HepG2 (cell line): ENCODE results near the gene MDFI. TPM values are rescaled to one million over a fixed set of nuclear protein-coding genes. Genes with fewer than 3 reads are reported as not detected.

ENCODE experiments used
- CBX2 ChIP-seq, 2 experiments: fragments of 200-600 bp in 1 of 2; sonication (generic); formaldehyde crosslinking in 1 of 2; IDR thresholded peaks; 2 replicates each; pipeline versions ENCODE4 v1.7.0 to v1.8.1; 2018 to 2022; ENCODE audit warnings: low read depth in 2 of 2, low read length in 1 of 2, mild to moderate bottlenecking in 1 of 2, missing genetic modification reagents in 1 of 2
- FOXP4 ChIP-seq: sonication (generic); formaldehyde crosslinking; IDR thresholded peaks from 2 replicates; pipeline ENCODE4 v1.4.0; 2020; ENCODE audit warnings: missing genetic modification reagents
- IRF2 ChIP-seq: IDR thresholded peaks from 2 replicates; pipeline ENCODE4 v1.6.1; 2018; ENCODE audit warnings: missing genetic modification reagents, missing compliant biosample characterization
- LRRFIP1 ChIP-seq: sonication (generic); formaldehyde crosslinking; conservative IDR thresholded peaks from 2 replicates; pipeline ENCODE4 v1.4.0; 2020; ENCODE audit warnings: missing genetic modification reagents
- NAIF1 ChIP-seq: sonication (generic); formaldehyde crosslinking; IDR thresholded peaks from 2 replicates; pipeline ENCODE4 v1.5.0; 2020; ENCODE audit warnings: mild to moderate bottlenecking, missing genetic modification reagents, borderline replicate concordance
- NFAT5 ChIP-seq: sonication (generic); formaldehyde crosslinking; IDR thresholded peaks from 2 replicates; pipeline ENCODE4 v1.4.0; 2020; ENCODE audit warnings: missing genetic modification reagents
- PHF8 ChIP-seq: sonication (generic); formaldehyde crosslinking; IDR thresholded peaks from 2 replicates; pipeline ENCODE4 v1.5.0; 2020; ENCODE audit warnings: missing genetic modification reagents
- RFXANK ChIP-seq: IDR thresholded peaks from 2 replicates; pipeline ENCODE4 v1.6.1; 2016
- SMYD3 ChIP-seq: sonication (generic); formaldehyde crosslinking; IDR thresholded peaks from 2 replicates; pipeline ENCODE4 v1.8.1; 2023; ENCODE audit warnings: mild to moderate bottlenecking, missing genetic modification reagents
- SNRNP70 ChIP-seq: fragments of 200-400 bp; formaldehyde crosslinking; IDR thresholded peaks from 2 replicates; pipeline ENCODE4 v1.6.1; 2017; ENCODE audit warnings: mild to moderate bottlenecking, low read depth, low read length, moderate library complexity
- SOX13 ChIP-seq, 3 experiments: fragments of 450-650 bp in 1 of 3; sonication (generic) in 1 of 3; formaldehyde crosslinking in 1 of 3; IDR thresholded peaks in 2 of 3; conservative IDR thresholded peaks in 1 of 3; 2 replicates each; pipeline versions ENCODE4 v1.5.0 to v1.6.1; 2016 to 2020; ENCODE audit warnings: antibody characterized with exemption in 1 of 3, mild to moderate bottlenecking in 1 of 3, missing compliant biosample characterization in 1 of 3, missing genetic modification reagents in 1 of 3, moderate library complexity in 1 of 3
- TEAD3 ChIP-seq: optimal IDR thresholded peaks from 2 replicates; pipeline ENCODE3; 2016; ENCODE audit warnings: borderline replicate concordance
- ZBTB7B ChIP-seq: sonication (generic); formaldehyde crosslinking; IDR thresholded peaks from 2 replicates; pipeline ENCODE4 v1.4.0; 2020; ENCODE audit warnings: missing genetic modification reagents
- ZNF749 ChIP-seq: sonication (generic); formaldehyde crosslinking; IDR thresholded peaks from 2 replicates; pipeline ENCODE4 v1.8.0; 2022; ENCODE audit warnings: mild to moderate bottlenecking, missing genetic modification reagents, moderate library complexity, borderline replicate concordance
- polyA plus RNA-seq, 8 experiments: library from polyadenylated mRNA; depleted of rRNA in 3 of 8; stranded (reverse) in 7 of 8; unstranded in 1 of 8; fragments of >200 nt; fragmentation: Illumina TruSeq in 4 of 8; extraction: Trizol in 4 of 8; gene quantifications; 2 replicates each; pipeline versions ENCODE4 v1.2.1 to v1.2.3, GENCODE V29; 2011 to 2016; ENCODE audit warnings: low read depth in 4 of 8, missing spikeins in 1 of 8, mixed read lengths in 1 of 8; ENCODE audit not compliant: insufficient read depth in 1 of 8
- total RNA-seq, 5 experiments: library from RNA; depleted of rRNA; stranded (reverse); fragments of >200 nt; fragmentation: Illumina TruSeq; extraction: Trizol; gene quantifications; 2 replicates each; pipeline ENCODE4 v1.2.3, GENCODE V29; 2016; ENCODE audit warnings: low read depth in 1 of 5
- TF ChIP-seq, protein P1 (sequence below): sonication (generic); formaldehyde crosslinking; IDR thresholded peaks from 2 replicates; pipeline ENCODE4 v1.9.0; 2022; ENCODE audit warnings: missing genetic modification reagents, mild to moderate bottlenecking, borderline replicate concordance

MDFI gene
- total and polyA plus RNA-seq, 2 of the 13 experiments (the other 11 are each of a cell fraction or from before 2014, with no cell fraction given) = 0.28 TPM; not detected in 1

- 0 out of 2 replicates have a peak, but pooled peaks have one; percentile 29 for TF ChIP-seq NFAT5
- no peak for TF ChIP-seq ZNF749 (CRISPR knock-in tag)
- 0 out of 2 replicates have a peak, but pooled peaks have one; percentile 43 for TF ChIP-seq NAIF1 (CRISPR knock-in tag)
- TF ChIP-seq SMYD3 = 0 out of 2 replicates have a peak, but pooled peaks have one; percentile 33
- no peak for TF ChIP-seq LRRFIP1 (CRISPR knock-in tag)
- TF ChIP-seq ZBTB7B = 0 out of 2 replicates have a peak, but pooled peaks have one; percentile 26
- TF ChIP-seq PHF8 = peak; percentile 29; the same call in 1 of the 2 replicates
- peak; percentile 42; the same call in 1 of the 2 replicates for TF ChIP-seq IRF2 (CRISPR knock-in tag)
- TF ChIP-seq CBX2 (IDR thresholded peaks at IDR 0.05; ENCODE audit: low read depth, low read length) = no peak
- no peak for TF ChIP-seq CBX2 (CRISPR knock-in tag; IDR thresholded peaks at IDR 0.05; ENCODE audit: low read depth)
- peak; percentile 70 for TF ChIP-seq TEAD3 (CRISPR knock-in tag)
- TF ChIP-seq, protein P1, sequence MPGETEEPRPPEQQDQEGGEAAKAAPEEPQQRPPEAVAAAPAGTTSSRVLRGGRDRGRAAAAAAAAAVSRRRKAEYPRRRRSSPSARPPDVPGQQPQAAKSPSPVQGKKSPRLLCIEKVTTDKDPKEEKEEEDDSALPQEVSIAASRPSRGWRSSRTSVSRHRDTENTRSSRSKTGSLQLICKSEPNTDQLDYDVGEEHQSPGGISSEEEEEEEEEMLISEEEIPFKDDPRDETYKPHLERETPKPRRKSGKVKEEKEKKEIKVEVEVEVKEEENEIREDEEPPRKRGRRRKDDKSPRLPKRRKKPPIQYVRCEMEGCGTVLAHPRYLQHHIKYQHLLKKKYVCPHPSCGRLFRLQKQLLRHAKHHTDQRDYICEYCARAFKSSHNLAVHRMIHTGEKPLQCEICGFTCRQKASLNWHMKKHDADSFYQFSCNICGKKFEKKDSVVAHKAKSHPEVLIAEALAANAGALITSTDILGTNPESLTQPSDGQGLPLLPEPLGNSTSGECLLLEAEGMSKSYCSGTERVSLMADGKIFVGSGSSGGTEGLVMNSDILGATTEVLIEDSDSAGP = peak; percentile 69; the same call in 1 of the 2 replicates
- 0 out of 2 replicates have a peak, but pooled peaks have one; percentile 64 for TF ChIP-seq RFXANK (CRISPR knock-in tag)
- no peak for TF ChIP-seq SNRNP70
- TF ChIP-seq FOXP4 (CRISPR knock-in tag) = peak; percentile 31; the same call in 1 of the 2 replicates
- TF ChIP-seq SOX13 (IDR thresholded peaks at IDR 0.05) = no peak
- 0 out of 4 replicates have a peak, but pooled peaks of 1 of the 2 experiments have one; percentile 18 for TF ChIP-seq SOX13 (CRISPR knock-in tag; conservative IDR thresholded peaks at IDR 0.05 in 1 of 2, IDR thresholded peaks at IDR 0.05 in 1 of 2)
Measured at GRCh38 chr6:41602864-41603608, 35.2 kb upstream of the MDFI start (continued).
